ENCODE results near the gene CIROP.

The CIROP gene

DNA sequence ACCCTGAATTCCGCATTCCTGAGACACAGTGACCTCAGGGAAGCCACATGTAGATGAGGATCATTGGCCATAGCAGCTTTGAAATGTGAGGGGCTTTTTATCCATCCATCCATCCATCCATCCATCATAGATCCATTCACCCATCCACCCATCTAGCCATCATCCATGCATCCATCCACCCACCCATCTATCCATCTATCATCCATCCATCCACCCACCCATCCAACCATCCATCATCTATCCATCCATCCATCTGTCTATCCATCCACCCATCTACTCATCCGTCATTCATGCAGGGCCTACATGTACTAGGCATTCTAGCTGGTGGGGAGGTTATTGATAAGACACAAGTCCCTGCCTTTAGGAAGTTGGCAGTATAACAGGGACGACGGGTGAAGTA, 42.2 kb upstream of the CIROP start:
- TF ChIP-seq, protein P1, sequence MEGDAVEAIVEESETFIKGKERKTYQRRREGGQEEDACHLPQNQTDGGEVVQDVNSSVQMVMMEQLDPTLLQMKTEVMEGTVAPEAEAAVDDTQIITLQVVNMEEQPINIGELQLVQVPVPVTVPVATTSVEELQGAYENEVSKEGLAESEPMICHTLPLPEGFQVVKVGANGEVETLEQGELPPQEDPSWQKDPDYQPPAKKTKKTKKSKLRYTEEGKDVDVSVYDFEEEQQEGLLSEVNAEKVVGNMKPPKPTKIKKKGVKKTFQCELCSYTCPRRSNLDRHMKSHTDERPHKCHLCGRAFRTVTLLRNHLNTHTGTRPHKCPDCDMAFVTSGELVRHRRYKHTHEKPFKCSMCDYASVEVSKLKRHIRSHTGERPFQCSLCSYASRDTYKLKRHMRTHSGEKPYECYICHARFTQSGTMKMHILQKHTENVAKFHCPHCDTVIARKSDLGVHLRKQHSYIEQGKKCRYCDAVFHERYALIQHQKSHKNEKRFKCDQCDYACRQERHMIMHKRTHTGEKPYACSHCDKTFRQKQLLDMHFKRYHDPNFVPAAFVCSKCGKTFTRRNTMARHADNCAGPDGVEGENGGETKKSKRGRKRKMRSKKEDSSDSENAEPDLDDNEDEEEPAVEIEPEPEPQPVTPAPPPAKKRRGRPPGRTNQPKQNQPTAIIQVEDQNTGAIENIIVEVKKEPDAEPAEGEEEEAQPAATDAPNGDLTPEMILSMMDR (IDR thresholded peaks at IDR 0.05; ENCODE audit: low read depth, low read length): no peak
- DNase-seq (ENCODE audit: extremely low read depth, low read depth): no peak

DNA sequence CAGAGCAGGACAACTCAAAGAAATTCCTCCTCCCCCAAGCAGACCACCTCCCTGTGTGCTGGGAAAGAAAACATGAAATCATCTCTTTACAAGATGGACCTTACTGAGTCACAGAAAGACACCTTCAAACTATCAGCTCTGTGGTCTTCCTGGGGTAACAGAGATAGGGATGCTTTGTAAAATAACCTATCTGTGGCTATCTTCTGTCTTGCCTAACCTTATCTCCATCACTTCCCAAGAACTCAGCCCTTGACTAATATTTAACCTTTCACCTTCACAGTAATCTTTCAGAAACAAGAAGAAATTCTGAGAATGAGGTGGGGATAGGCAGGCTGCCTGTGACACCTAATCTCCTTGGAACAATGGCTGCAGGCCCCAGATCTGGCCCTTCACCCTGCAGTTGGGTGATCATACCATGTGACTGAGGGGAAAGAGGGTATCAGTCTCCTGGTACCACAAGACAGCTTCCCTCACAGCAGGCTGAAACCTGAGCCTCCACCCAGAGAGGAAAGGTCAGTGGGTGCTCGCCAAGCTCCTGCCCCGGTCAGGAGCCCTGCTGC, 41.6 kb upstream of the CIROP start:
- TF ChIP-seq, protein P1 (IDR thresholded peaks at IDR 0.05; ENCODE audit: low read depth, low read length): no peak
- no peak for DNase-seq (ENCODE audit: extremely low read depth, low read depth)

DNA sequence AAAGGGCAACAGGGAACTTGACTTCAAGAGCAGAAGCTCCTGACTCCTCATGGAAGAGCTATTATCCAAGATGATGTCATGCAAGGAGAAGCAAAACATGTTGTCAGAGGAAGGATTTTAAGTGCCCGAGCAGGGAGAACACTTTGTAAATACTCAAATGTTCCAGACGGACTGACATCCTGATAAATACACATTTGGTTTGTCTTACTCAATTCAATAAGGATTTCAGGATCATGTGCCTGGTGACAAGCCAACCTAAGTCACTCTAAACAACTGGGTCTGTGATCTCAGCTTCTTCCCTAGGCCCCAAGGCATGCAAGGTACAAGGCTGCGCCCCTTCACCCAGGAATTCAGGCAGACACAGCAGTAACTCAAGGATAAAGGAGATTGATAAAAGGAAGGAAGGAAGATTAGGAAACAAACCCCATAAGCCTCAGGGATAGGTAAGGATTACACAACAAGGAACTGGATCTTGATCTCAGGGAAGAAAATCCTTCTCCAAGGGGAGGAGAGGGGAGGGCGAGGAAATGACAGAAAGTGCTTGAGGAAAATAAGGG, 41.1 kb upstream of the CIROP start:
- TF ChIP-seq, protein P1 (IDR thresholded peaks at IDR 0.05; ENCODE audit: low read depth, low read length): no peak

GRCh38 chr14:23143911-23144310, 39.1 kb upstream of the CIROP start:
- DNase-seq (ENCODE audit: extremely low read depth, low read depth): no peak
- TF ChIP-seq, protein P1 (IDR thresholded peaks at IDR 0.05; ENCODE audit: low read depth, low read length): no peak

More for the DNA sequence above, 41.1 kb upstream of the CIROP start:
- DNase-seq (ENCODE audit: extremely low read depth, low read depth): no peak

DNA sequence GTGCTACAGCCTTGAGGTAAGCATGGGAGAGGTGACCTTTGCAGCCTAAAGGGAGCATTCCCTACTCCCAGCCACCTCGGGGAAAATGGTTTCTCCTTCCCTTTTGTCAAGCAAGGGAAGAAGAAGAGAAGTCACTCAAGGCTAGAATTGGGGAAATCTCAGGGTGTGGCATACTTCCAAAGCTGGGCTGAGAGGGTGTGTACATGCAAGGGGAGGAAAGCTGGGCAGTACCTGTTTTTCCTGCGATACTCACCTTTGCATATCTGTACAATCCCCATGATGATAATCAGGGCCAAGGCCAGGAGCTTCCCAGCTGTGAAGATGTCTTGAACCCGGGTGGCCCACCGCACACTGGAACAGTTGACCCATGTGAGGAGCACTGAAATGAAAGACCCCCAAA, 38.0 kb upstream of the CIROP start:
- no peak for DNase-seq (ENCODE audit: extremely low read depth, low read depth)
- TF ChIP-seq, protein P1 (IDR thresholded peaks at IDR 0.05; ENCODE audit: low read depth, low read length): no peak

DNA sequence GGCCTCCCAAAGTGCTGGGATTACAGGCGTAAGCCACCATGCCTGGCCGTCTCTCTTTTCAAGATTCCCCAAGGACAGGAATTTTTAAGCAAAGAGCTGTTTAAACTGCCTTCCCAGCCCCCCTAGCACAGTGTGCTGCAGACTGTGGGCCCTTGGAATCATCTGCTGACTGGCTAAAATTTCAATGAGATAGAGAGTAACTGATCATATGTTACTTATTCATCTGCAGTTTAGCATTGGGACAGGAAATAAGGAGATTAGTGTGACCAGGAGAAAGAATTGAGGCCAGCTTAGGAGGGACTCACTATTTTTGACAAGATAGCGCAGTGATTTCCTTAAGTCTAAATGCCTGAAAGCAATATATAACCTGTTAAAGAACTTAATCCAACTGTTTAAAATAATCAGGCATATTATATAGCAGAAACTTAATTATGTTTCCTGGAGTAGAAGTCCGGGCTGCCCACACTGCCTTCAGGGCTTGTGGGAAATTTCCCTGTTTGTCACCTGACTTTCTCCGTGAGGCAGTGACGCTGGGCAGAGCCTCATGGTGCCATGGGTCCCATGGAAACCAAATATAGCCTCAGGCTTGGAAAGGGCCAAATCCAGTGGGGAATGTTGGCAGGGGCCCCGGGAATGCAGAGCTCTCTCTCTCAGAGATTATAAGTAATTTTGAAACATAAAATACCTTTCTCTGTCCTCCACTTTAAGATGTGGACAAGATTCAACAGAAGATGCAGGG, 37.1 kb upstream of the CIROP start:
- TF ChIP-seq, protein P1 (IDR thresholded peaks at IDR 0.05; ENCODE audit: low read depth, low read length): no peak
- peak; percentile 57 for DNase-seq (ENCODE audit: extremely low read depth, low read depth)

DNA sequence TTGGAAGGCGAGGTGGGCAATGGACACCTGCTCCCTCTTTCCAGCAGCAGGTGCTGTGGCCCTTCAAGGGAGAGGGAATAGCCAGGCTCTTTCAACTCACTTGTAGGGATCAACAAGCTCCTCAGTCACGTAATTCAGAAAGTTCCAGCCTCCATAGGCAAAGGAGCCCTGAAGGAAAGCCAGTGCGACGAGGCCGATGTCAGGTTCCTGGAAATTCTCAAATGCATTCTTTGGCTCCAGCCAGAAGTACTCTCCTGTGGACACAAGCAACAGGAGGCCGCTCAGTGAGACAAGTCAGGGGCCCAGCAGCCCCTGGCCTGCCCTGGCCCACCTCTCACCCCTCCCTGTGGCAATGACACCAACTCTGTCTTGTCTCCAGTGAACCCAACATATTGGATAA, 35.6 kb upstream of the CIROP start:
- TF ChIP-seq, protein P1 (IDR thresholded peaks at IDR 0.05; ENCODE audit: low read depth, low read length): no peak
- no peak for DNase-seq (ENCODE audit: extremely low read depth, low read depth)
